ENCODE measurements around the gene HTR3B.

The HTR3B gene, protein sequence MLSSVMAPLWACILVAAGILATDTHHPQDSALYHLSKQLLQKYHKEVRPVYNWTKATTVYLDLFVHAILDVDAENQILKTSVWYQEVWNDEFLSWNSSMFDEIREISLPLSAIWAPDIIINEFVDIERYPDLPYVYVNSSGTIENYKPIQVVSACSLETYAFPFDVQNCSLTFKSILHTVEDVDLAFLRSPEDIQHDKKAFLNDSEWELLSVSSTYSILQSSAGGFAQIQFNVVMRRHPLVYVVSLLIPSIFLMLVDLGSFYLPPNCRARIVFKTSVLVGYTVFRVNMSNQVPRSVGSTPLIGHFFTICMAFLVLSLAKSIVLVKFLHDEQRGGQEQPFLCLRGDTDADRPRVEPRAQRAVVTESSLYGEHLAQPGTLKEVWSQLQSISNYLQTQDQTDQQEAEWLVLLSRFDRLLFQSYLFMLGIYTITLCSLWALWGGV

DNA sequence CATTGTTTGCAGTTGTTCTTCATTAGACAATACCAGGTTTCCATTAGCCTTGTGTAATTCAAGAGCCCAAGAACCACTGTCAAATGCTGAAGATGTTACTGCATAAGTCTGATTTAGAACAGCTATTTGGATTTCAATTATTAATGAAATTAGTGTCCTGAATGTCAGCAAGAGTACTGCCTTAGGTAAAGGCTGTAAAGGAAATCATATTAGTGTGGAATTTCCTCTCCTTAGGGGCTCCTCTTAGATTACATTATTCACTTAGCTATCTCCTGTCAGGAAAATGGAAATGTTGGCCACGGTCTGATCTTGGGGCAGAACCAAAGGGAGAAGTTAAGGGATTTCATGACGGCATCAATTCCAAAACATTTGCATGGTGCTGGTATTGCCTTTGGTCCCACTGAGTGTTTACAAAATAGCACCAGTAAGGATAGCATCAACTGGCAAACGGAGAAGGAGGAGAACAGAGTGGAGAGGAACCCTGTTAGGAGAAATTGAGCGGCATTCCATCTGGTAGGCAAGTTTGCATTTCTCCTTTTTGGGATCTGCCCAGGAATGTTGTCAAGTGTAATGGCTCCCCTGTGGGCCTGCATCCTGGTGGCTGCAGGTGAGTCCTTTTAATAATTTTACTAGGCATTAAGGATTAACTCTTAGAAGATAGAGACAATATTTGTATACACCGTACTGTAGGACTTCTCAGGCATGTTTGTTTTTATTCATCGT is at the start of gene HTR3B:
HTR3B (plus strand) TSS at position 418 of the 723 bp plus-strand sequence; CDS start at position 556, 138 bp downstream.
- H3K4me3 Mint-ChIP-seq, result no peak within 1 kb of the TSS
- H3K27me3 Mint-ChIP-seq, result peaks cover 3 to 18% of the 10 kb centered on the region in 2 donors
- peaks cover 0 to 2% of the 10 kb centered on the region in 2 donors for H3K9me3 Mint-ChIP-seq
- no peak within 1 kb of the TSS for H3K27ac Mint-ChIP-seq
- H3K36me3 Mint-ChIP-seq, result no peaks in the 10 kb centered on the region
- ATAC-seq (replicated peaks) (no peak), DNase-seq (no peak)
- no peaks in the 10 kb centered on the region for H3K4me1 Mint-ChIP-seq

DNA sequence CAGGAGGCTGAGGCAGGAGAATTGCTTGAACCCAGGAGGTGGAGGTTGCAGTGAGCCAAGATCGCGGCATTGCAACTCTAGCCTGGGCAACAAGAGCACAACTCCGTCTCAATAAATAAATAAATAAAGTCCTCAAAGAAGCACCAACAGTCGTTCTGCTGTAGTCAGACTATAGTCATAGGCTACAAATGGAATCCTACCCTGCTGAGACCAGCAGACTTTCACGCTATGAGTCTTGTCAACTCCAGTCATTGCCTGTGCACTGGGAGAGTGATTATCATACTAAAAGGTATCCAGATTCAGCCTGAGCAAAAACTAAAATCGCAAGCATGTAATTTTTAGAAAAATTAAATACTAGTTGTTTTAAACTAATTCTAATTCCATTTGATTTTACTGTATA is 48.8 kb upstream of the HTR3B start:
- peaks cover 5 to 16% of the 10 kb centered on the region in 2 donors for H3K4me1 Mint-ChIP-seq
- H3K27me3 Mint-ChIP-seq, result no peaks in the 10 kb centered on the region
- DNase-seq (no peak), ATAC-seq (replicated peaks) (no peak)
- H3K9me3 Mint-ChIP-seq, result peaks cover 0 to under 1% of the 10 kb centered on the region in 2 donors
- peaks cover 12 to 14% of the 10 kb centered on the region in 2 donors for H3K36me3 Mint-ChIP-seq
- H3K4me3 Mint-ChIP-seq, result no peak overlapping the region
- no peak overlapping the region for H3K27ac Mint-ChIP-seq

DNA sequence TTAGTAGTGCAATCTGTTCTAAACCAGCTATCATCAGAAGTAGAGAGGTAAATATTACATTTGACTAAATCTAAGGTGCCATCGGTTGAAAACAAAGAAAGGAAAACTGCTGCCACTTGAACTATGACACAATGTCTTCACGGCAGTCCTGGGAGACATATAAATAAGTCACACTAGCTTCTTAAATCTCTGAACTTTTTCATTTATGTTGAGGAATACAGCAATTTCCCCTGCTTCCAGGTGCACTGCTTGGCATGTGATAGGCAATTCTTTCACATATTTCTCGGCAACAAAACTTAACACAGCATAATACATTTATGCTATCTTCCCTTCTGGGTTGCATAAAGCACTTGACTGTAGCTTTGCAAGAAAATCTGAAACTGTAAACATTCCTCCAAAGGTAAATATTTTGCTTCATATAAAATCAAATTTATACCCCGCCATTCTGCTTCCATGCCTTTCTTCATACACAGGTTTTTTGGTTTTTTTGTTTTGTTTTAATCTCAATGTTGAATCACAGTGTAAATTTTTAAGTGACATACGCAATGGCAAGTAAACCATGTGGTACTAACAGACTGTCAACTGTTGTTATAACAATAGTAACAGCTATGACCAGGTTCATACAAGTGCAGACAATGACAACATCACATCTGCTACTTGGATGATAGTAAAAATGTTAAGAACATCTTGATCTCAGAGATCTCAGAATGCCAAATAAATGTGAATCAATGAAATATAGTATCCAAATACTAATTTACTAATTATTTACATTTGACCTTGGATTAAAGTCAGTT is 47.4 kb upstream of the HTR3B start:
- H3K36me3 Mint-ChIP-seq, result peaks cover 4 to 7% of the 10 kb centered on the region in 2 donors
- H3K27ac Mint-ChIP-seq, result no peak overlapping the region
- no peak for DNase-seq
- no peak for ATAC-seq (replicated peaks)
- H3K4me3 Mint-ChIP-seq, result no peak overlapping the region
- H3K27me3 Mint-ChIP-seq, result no peaks in the 10 kb centered on the region
- H3K9me3 Mint-ChIP-seq, result no peaks in the 10 kb centered on the region
- H3K4me1 Mint-ChIP-seq, result peaks cover 6 to 18% of the 10 kb centered on the region in 2 donors

DNA sequence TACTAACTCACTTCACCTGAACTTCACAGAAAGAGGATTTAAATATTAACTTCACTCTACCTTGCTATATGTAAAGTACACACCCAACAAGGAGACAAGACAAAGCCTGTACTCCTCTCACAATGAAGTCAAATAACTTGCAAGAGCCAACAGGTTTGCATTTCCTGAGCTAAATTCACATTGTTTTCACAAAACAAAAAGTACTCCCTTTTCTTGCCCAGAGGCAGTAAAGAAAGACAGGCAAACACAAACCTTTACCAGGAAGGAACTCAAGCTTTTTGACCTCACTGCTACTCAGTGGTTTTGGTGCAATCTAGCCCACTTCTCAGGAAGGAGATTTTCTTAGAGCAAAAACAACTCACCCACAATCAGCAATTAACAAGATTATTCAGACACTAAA is 44.9 kb upstream of the HTR3B start:
- Mint-ChIP-seq H3K9me3 (no peaks in the 10 kb centered on the region), H3K4me3 (peak overlapping the region in 1 of 2 donors; percentile 44), H3K27me3 (no peaks in the 10 kb centered on the region), H3K36me3 (peaks cover 4 to 6% of the 10 kb centered on the region in 2 donors), H3K27ac (peak overlapping the region; percentile 7), H3K4me1 (peaks cover 14 to 33% of the 10 kb centered on the region in 2 donors)
- ATAC-seq (replicated peaks) (peak in 1 of 2 donors; percentile 48), DNase-seq (no peak)

DNA sequence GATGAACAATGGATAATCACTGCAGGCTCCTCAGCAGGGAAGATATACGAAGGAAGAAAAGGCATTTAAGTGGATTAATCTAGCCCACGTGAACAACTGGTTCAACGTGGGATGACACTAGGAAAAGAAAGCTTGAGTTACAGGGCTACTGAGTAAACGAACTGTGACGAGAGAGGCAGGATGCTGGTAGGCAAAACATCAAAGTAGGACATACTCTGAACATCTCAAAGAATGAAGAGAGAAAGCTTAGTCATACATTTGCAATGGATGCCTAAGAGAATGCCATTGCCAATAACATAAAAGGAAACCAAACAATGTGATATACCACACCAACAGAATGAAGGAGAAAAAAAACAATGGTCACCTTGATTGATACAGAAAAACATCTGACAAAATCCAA is 42.2 kb upstream of the HTR3B start:
- no peak overlapping the region for H3K27ac Mint-ChIP-seq
- no peak overlapping the region for H3K4me3 Mint-ChIP-seq
- ATAC-seq (replicated peaks) (no peak), DNase-seq (no peak)
- H3K27me3 Mint-ChIP-seq, result no peaks in the 10 kb centered on the region
- H3K4me1 Mint-ChIP-seq, result peaks cover 19 to 39% of the 10 kb centered on the region in 2 donors
- H3K36me3 Mint-ChIP-seq, result peaks cover 14 to 16% of the 10 kb centered on the region in 2 donors
- no peaks in the 10 kb centered on the region for H3K9me3 Mint-ChIP-seq

DNA sequence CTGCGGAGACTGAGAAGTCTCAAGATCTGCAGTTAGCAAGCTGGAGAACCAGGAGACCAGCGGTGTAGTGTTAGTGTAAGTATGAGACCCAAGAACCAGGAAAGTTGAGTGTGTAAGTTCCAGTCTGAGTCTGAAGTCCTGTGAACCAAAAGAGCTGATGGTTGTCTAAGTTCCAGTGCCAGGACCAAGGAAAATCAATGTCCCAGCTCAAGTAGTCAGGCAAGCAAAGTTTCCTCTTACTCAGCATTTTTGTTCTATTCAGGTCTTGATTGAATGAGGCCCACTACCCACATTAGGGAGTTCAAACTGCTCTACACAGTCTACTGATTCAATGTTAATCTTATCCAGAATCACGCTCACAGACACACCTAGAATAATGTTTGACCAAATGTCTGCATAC is 40.2 kb upstream of the HTR3B start:
- ATAC-seq (replicated peaks), result no peak
- H3K27me3 Mint-ChIP-seq, result no peaks in the 10 kb centered on the region
- no peak overlapping the region for H3K27ac Mint-ChIP-seq
- H3K4me3 Mint-ChIP-seq, result no peak overlapping the region
- peaks cover 17 to 19% of the 10 kb centered on the region in 2 donors for H3K36me3 Mint-ChIP-seq
- no peaks in the 10 kb centered on the region for H3K9me3 Mint-ChIP-seq
- DNase-seq, result no peak
- peaks cover 21 to 38% of the 10 kb centered on the region in 2 donors for H3K4me1 Mint-ChIP-seq

DNA sequence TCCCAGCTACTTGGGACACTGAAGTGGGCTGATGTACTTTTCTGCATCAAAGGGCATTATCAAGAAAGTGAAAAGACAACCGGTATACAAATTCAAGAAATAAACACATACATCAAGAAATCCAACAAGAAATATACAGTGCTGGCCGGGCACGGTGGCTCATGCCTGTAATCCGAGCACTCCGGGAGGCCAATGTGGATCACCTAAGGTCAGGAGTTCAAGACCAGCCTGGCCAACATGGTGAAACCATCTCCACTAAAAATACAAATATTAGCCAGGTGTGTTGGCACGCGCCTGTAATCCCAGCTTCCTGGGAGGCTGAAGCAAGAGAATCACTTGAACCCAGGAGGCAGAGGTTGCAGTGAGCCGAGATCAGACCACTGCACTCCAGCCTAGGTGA is 38.7 kb upstream of the HTR3B start:
- DNase-seq (no peak), ATAC-seq (replicated peaks) (no peak)
- Mint-ChIP-seq H3K4me1 (peaks cover 20 to 39% of the 10 kb centered on the region in 2 donors), H3K27me3 (no peaks in the 10 kb centered on the region), H3K36me3 (peaks cover 19 to 20% of the 10 kb centered on the region in 2 donors), H3K4me3 (no peak overlapping the region), H3K27ac (no peak overlapping the region), H3K9me3 (no peaks in the 10 kb centered on the region)

DNA sequence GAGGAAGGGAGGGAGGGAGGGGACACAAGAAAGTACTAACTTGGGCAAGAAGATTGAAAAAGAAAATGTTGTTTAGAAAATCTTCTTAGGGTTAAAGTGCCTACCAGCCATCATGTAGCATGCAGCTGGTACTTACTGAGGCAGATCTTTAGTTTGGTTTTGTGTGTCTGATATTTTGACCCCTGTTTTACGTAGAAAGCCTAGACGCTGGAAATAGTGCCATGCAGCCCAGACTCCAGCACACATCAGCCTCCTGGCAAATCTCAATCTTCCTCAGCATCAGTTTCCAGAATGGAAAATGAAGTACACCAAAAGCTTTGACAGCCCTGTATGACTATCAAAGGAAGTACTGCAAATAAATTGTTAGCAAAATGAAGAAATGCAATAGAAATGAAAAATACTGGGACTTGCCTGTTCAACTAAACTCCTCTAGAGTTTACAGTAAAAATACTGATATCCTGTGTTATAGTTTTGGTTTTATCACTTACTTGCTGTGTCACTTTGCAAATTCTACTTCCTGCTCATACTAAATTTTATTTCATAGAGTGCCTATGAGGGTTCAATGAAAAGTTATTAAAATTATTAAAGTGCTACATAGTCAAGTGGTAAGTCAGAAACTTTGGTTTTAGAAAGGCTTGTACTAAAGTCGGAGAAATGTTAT is 36.6 kb upstream of the HTR3B start:
- H3K9me3 Mint-ChIP-seq, result no peaks in the 10 kb centered on the region
- no peak overlapping the region for H3K4me3 Mint-ChIP-seq
- ATAC-seq (replicated peaks) (no peak), DNase-seq (no peak)
- H3K4me1 Mint-ChIP-seq, result peaks cover 25 to 44% of the 10 kb centered on the region in 2 donors
- no peak overlapping the region for H3K27ac Mint-ChIP-seq
- no peaks in the 10 kb centered on the region for H3K27me3 Mint-ChIP-seq
- H3K36me3 Mint-ChIP-seq, result peaks cover 20 to 21% of the 10 kb centered on the region in 2 donors

DNA sequence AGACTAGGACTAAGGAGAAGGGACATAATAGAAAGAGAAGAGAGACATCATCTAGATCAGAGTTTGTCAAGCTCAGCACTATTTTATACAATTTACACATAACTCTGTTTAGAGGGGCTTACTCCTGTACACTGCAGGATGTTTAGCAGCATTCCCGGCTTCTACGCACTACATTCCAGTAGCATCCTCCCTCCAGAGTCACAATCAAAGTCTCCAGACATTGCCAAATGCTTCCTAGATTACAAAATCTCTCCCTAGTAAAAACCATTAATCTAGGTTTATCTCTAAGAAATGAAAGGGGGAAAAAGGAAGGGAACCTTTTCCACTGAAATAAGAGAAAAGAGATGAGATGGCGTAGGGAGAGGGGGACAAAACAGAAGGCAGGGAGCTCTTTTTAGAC is 33.3 kb upstream of the HTR3B start:
- Mint-ChIP-seq H3K9me3 (no peaks in the 10 kb centered on the region), H3K27me3 (no peaks in the 10 kb centered on the region), H3K36me3 (peaks cover 13 to 21% of the 10 kb centered on the region in 2 donors), H3K27ac (no peak overlapping the region), H3K4me3 (no peak overlapping the region), H3K4me1 (peaks cover 30 to 53% of the 10 kb centered on the region in 2 donors)
- DNase-seq (no peak), ATAC-seq (replicated peaks) (no peak)

DNA sequence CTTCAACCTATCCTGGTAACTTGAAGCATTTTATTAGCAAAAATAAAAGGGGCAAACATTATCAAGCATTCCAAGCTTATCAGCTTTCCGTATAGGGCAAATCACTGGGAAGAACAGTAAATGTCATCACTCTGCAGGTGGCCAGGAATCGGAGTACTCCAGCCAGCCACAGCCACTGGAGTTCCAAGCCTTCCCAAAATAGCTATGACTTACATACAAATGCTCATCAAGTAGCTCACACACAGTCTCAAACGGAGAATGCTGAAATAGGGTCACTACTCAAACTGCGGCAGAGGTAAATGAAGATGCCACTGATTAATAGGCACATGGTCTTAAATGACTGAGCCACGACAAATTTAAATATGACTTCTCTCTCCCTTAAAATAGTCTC is 31.4 kb upstream of the HTR3B start:
- DNase-seq (no peak), ATAC-seq (replicated peaks) (no peak)
- H3K27me3 Mint-ChIP-seq, result no peaks in the 10 kb centered on the region
- H3K27ac Mint-ChIP-seq, result peak overlapping the region; percentile 51
- H3K4me1 Mint-ChIP-seq, result peaks cover 34 to 63% of the 10 kb centered on the region in 2 donors
- H3K4me3 Mint-ChIP-seq, result peak overlapping the region; percentile 46 to 68
- H3K36me3 Mint-ChIP-seq, result peaks cover 6 to 18% of the 10 kb centered on the region in 2 donors
- H3K9me3 Mint-ChIP-seq, result peaks cover 0 to 1% of the 10 kb centered on the region in 2 donors

DNA sequence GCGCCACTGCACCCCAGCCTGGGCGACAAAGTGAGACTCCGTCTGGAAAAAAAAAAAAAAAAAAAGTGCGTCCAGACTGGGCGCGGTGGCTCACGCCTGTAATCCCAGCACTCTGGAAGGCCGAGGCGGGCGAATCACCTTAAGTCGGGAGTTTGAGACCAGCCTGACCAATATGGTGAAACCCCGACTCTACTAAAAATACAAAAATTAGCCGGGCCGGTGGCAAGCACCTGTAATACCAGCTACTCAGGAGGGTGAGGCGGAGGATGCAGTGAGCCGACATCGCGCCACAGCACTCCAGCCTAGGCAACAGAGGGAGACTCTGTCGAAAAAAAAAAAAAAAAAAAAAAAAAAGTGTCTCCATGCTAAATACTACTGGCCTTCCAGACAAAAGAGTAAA is 30.5 kb upstream of the HTR3B start:
- Mint-ChIP-seq H3K27ac (peak overlapping the region; percentile 88), H3K4me3 (peak overlapping the region; percentile 83 to 96), H3K27me3 (no peaks in the 10 kb centered on the region), H3K36me3 (peaks cover 6 to 16% of the 10 kb centered on the region in 2 donors), H3K4me1 (peaks cover 34 to 60% of the 10 kb centered on the region in 2 donors), H3K9me3 (peaks cover 0 to 1% of the 10 kb centered on the region in 2 donors)
- DNase-seq (no peak), ATAC-seq (replicated peaks) (no peak)

DNA sequence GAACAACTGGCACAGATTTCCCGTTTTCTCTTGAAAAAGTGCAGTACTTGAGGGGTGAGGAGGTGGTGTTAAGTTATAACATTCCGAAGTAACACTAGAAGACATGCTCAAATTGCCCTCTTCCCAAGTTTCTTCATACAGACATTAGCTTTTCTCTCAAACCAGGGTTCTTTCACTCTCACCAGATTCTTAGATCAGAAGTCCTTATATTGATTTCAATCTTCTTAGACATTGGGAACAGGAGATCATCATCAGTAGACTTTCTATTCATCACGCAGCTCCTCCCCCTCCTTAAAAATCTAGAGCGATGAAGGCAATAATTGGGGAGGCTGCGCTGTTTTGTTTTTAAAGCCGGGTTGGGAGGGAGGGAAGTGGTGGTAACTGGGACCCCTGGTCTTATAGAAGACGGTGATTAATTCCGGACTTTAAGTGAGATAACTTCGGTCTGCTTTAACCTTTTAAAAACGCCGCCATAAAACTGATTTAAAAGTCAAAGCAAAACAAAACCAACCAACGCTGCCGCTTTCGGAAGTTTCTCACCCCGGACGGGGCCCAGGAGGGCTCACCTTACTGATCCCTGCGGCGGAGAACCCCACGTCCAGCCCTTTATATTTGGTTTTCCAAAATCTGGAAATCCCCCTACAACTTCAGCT is 29.9 kb upstream of the HTR3B start:
- Mint-ChIP-seq H3K27me3 (no peaks in the 10 kb centered on the region), H3K9me3 (peaks cover 0 to 1% of the 10 kb centered on the region in 2 donors), H3K36me3 (peaks cover 6 to 16% of the 10 kb centered on the region in 2 donors), H3K4me3 (peak overlapping the region; percentile 83 to 96), H3K27ac (peak overlapping the region; percentile 88), H3K4me1 (peaks cover 34 to 55% of the 10 kb centered on the region in 2 donors)
- DNase-seq (no peak), ATAC-seq (replicated peaks) (peak; percentile 1 to 9)

Data from stimulated activated naive B cell treated with anti-CD40 and anti-IgM and Interleukin-4, amounts not matched to agents 10 μg/mL and 1 μg/mL and 100 μg/mL, for 72 hours (primary cell).